Testis (tissue), 3 donors: ENCODE measurements around the gene ARHGAP23. TPM values are rescaled to one million over a fixed set of nuclear protein-coding genes. Genes with fewer than 3 reads are reported as not detected.

Experiments
- DNase-seq: peaks from one replicate; pipeline ENCODE4 v3.0.0-alpha.2; 2019
- H3K27ac ChIP-seq, 2 donors: fragments of 200-600 bp; sonication (generic); one replicate each; pipeline ENCODE4 v1.5.1; 2019
- H3K27me3 ChIP-seq: fragments of 200-600 bp; sonication (generic); one replicate; pipeline ENCODE4 v1.5.1; 2019
- H3K36me3 ChIP-seq: fragments of 200-600 bp; sonication (generic); one replicate; pipeline ENCODE4 v1.5.1; 2017; ENCODE audit warnings: low read depth; ENCODE audit errors: missing control alignments
- H3K4me1 ChIP-seq: fragments of 200-600 bp; sonication (generic); one replicate; pipeline ENCODE4 v1.5.1; 2019
- H3K4me3 ChIP-seq, 2 donors: fragments of 200-600 bp; sonication (generic); one replicate each; pipeline ENCODE4 v1.5.1; 2017 to 2019
- H3K9me3 ChIP-seq: fragments of 200-600 bp; sonication (generic); one replicate; pipeline ENCODE4 v1.5.1; 2017
- POLR2A ChIP-seq: fragments of 450-650 bp; IDR thresholded peaks from one replicate; pipeline ENCODE4 v1.6.1; 2017; ENCODE audit warnings: antibody characterized with exemption, mild to moderate bottlenecking, moderate library complexity
- WGBS, 2 donors: methylation state at CpG; one replicate each; pipeline ENCODE4 v1.1.5; 2018; 5-methylcytosine and 5-hydroxymethylcytosine counted together
- intact Hi-C: fragments of 100-400 bp; cut with DNase I; formaldehyde crosslinking; loops from one replicate; pipeline ENCODE4 v1.15.1; 2023; ENCODE audit warnings: low total_unique reads
- polyA plus RNA-seq: library from polyadenylated mRNA; stranded (reverse); fragments of 350-450 nt; fragmentation: Illumina TruSeq; extraction: RNeasy Lipid Tissue Mini Kit (QIAGEN cat#74804); gene quantifications from one replicate; pipeline ENCODE4 v1.2.3, GENCODE V29; 2014; ENCODE audit warnings: low read depth, low replicate concordance; ENCODE audit not compliant: insufficient read depth
- total RNA-seq, 2 donors: library from RNA; depleted of rRNA; stranded (reverse); fragments of >200 nt; gene quantifications; one replicate each; pipeline ENCODE4 v1.2.3, GENCODE V29; 2016
- TF ChIP-seq, protein P1 (sequence below), 3 experiments: fragments of 450-650 bp in 2 of 3; fragments of 200-600 bp in 1 of 3; sonication (generic) in 1 of 3; IDR thresholded peaks; one replicate each; pipeline ENCODE4 v1.5.1; 2016 to 2019; ENCODE audit warnings: antibody characterized with exemption in 3 of 3, mild to moderate bottlenecking in 2 of 3, moderate library complexity in 1 of 3

ARHGAP23 gene
- total and polyA plus RNA-seq, 3 donors from 2014 or later: 78.0 to 235 (median 146) TPM

DNA sequence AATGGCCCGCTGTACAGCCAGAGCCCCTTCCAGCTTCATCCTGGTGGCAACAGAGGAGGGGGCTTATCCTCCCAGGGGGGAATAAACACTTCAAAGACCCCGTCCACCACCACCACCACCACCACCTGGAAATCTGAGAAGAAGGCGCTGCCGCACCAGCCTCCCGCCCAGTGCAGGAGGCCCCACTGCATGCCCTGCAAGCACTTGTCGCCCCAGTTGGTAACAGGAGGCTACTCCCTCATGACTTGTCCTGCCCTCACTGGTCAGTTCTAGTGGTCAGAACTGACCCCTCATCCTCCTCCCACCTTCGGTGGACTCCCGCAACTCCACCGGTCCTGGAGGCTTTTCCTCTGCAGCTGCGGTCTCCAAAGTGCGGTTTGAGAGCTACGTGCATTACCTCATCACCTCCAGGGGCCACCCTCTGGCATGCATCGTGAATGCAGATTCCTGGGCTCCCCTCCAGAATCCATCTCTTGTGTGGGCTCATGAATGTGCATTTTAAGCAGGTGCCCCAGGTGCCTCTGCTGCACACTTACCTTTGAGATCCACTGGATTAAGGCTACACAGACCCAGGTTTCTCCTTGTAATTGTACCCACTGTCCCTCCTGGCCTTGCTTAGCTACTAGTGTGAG is 105.7 kb downstream of the ARHGAP23 start:
- 68 to 70% methylated on average over 8 to 13 of the region's 13 CpGs for WGBS, 2 donors

DNA sequence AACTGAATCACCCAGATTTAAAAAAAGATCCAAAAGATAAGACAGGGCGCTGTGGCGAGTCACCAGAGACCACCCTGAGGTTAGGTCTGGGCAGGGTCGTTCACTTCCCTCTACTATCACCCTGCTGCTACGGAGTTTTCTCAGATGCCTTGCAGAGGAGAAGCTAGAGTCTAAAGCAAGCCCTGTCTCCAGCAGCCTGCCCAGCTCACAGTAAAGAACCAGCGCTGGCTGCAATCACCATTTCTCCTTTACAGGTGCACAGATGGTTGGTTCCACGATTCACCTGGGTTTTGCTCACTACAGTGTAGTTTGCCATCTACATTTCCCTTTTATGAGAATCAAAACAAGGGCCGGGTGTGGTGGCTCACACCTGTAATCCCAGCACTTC is 106.2 kb downstream of the ARHGAP23 start:
- no peaks in the 10 kb centered on the region for H3K9me3 ChIP-seq
- intact Hi-C loops: no loop called here
- WGBS, 2 donors: 80 to 86% methylated on average over 4 to 7 of the region's 7 CpGs
- no peaks in the 10 kb centered on the region for H3K4me1 ChIP-seq
- no peak for TF ChIP-seq POLR2A
- TF ChIP-seq, protein P1, sequence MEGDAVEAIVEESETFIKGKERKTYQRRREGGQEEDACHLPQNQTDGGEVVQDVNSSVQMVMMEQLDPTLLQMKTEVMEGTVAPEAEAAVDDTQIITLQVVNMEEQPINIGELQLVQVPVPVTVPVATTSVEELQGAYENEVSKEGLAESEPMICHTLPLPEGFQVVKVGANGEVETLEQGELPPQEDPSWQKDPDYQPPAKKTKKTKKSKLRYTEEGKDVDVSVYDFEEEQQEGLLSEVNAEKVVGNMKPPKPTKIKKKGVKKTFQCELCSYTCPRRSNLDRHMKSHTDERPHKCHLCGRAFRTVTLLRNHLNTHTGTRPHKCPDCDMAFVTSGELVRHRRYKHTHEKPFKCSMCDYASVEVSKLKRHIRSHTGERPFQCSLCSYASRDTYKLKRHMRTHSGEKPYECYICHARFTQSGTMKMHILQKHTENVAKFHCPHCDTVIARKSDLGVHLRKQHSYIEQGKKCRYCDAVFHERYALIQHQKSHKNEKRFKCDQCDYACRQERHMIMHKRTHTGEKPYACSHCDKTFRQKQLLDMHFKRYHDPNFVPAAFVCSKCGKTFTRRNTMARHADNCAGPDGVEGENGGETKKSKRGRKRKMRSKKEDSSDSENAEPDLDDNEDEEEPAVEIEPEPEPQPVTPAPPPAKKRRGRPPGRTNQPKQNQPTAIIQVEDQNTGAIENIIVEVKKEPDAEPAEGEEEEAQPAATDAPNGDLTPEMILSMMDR (IDR thresholded peaks at IDR 0.05): no peak
- no peak overlapping the region for H3K27ac ChIP-seq
- H3K4me3 ChIP-seq: no peak overlapping the region
- H3K36me3 ChIP-seq: no peaks in the 10 kb centered on the region
- DNase-seq: no peak
- H3K27me3 ChIP-seq: no peaks in the 10 kb centered on the region

More for the DNA sequence above, 105.7 kb downstream of the ARHGAP23 start:
- no peak overlapping the region for H3K4me3 ChIP-seq
- no peaks in the 10 kb centered on the region for H3K36me3 ChIP-seq
- TF ChIP-seq POLR2A: no peak
- TF ChIP-seq, protein P1 (IDR thresholded peaks at IDR 0.05): no peak
- no peaks in the 10 kb centered on the region for H3K4me1 ChIP-seq
- no peaks in the 10 kb centered on the region for H3K27me3 ChIP-seq
- no peak for DNase-seq
- no peak overlapping the region for H3K27ac ChIP-seq
- no peaks in the 10 kb centered on the region for H3K9me3 ChIP-seq
- intact Hi-C loops: no loop called here

DNA sequence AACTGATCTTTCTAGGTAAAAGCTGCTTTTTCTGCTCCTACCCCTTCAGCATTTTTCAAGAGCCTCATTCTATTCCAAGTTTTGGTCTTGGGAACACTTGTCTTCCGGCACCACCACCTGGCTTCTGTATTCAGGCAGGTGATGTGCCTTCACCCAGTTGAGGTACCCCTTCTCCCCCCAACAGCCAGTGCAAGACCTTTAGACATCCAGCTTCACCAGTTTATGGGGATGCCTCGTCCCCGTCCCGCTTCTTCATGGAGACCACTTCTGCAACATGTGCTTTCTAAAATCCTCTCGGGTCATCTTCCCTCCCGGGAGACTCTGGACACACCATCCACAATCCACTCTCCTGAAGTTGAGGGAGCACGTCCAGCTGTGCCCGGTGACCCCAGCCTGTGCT is 107.6 kb downstream of the ARHGAP23 start:
- DNase-seq: no peak
- H3K4me1 ChIP-seq: no peaks in the 10 kb centered on the region
- 80 to 90% methylated on average over 8 of the region's 8 CpGs for WGBS, 2 donors
- H3K9me3 ChIP-seq: no peaks in the 10 kb centered on the region
- no peak overlapping the region for H3K27ac ChIP-seq
- H3K27me3 ChIP-seq: no peaks in the 10 kb centered on the region
- intact Hi-C loops: no loop called here
- H3K4me3 ChIP-seq: no peak overlapping the region
- H3K36me3 ChIP-seq: no peaks in the 10 kb centered on the region
- TF ChIP-seq POLR2A: no peak
- TF ChIP-seq, protein P1 (IDR thresholded peaks at IDR 0.05): no peak

DNA sequence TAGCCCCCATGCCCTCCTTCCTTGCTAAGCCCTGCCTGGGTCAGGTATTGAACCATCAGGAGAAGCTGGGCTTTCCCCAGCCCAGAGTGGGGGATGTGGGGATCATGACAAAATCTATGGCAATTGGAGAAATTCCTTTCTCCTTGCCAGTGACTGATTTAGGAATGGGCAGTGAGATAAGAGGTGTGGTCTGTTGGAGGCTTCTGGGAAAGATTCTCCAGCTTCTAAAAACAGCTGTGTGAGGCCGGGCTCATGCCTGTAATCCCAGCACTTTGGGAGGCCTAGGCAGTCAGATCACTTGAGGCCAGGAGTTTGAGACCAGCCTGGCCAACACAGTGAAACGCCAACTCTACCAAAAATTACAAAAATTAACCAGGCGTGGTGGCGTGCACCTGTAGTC is 108.4 kb downstream of the ARHGAP23 start:
- Histone ChIP-seq H3K36me3 (no peaks in the 10 kb centered on the region), H3K4me1 (no peaks in the 10 kb centered on the region), H3K27me3 (no peaks in the 10 kb centered on the region), H3K4me3 (no peak overlapping the region), H3K27ac (no peak overlapping the region), H3K9me3 (no peaks in the 10 kb centered on the region)
- TF ChIP-seq, protein P1 (IDR thresholded peaks at IDR 0.05): no peak
- TF ChIP-seq POLR2A: no peak
- intact Hi-C loops: no loop called here
- DNase-seq: no peak
- WGBS, 2 donors: 85 to 91% methylated on average over 4 of the region's 4 CpGs

DNA sequence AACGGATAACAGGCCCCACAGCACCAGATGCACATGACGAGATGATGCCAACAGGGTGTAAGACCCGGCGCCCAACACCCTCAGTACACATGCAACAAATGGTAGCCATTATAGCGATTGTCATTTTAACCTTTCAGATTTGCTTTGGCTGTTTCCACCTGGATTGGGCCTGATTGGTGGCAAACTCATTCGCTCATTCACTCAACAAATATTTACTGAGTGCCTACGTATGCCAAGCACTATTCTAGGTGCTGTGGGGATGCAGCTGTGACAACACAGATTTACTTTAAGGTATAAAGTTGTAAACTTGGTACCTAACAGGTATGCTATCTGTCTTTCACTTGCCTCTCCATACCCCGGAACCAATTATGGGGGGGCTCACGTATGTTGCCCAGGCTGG is 110.6 kb downstream of the ARHGAP23 start:
- 93 to 95% methylated on average over 9 of the region's 9 CpGs for WGBS, 2 donors
- Histone ChIP-seq H3K4me1 (no peaks in the 10 kb centered on the region), H3K36me3 (no peaks in the 10 kb centered on the region), H3K4me3 (no peak overlapping the region), H3K27me3 (no peaks in the 10 kb centered on the region), H3K27ac (no peak overlapping the region), H3K9me3 (no peaks in the 10 kb centered on the region)
- TF ChIP-seq POLR2A: no peak
- TF ChIP-seq, protein P1 (IDR thresholded peaks at IDR 0.05): no peak
- no peak for DNase-seq
- intact Hi-C loops: no loop called here
